H9 (cell line): ENCODE measurements around the gene BRF1. TPM values are rescaled to one million over a fixed set of nuclear protein-coding genes. Genes with fewer than 3 reads are reported as not detected.

ENCODE experiments used
- DNase-seq: peaks from one replicate; pipeline ENCODE4 v3.0.0-alpha.2; 2017
- H2AFZ ChIP-seq: one replicate; pipeline ENCODE4 v1.6.1; 2013; ENCODE audit warnings: mild to moderate bottlenecking, low read length, control low read depth, moderate library complexity
- H2AK5ac ChIP-seq: 2 replicates; pipeline ENCODE4 v1.6.1; 2013; ENCODE audit warnings: low read length, control low read depth, mixed read lengths; ENCODE audit not compliant: insufficient read length
- H2BK120ac ChIP-seq: one replicate; pipeline ENCODE4 v1.6.1; 2013; ENCODE audit warnings: low read depth, mild to moderate bottlenecking, low read length, control low read depth, inconsistent platforms; ENCODE audit not compliant: poor library complexity, severe bottlenecking
- H2BK12ac ChIP-seq: 2 replicates; pipeline ENCODE4 v1.6.1; 2013; ENCODE audit warnings: low read length, control low read depth, mixed read lengths, low read depth; ENCODE audit not compliant: insufficient read length
- H2BK15ac ChIP-seq: 2 replicates; pipeline ENCODE4 v1.6.1; 2013; ENCODE audit warnings: low read depth, low read length, control low read depth
- H2BK20ac ChIP-seq: one replicate; pipeline ENCODE4 v1.6.1; 2013; ENCODE audit warnings: low read depth, mild to moderate bottlenecking, low read length, control low read depth, inconsistent platforms; ENCODE audit not compliant: poor library complexity, severe bottlenecking
- H2BK5ac ChIP-seq: 2 replicates; pipeline ENCODE4 v1.6.1; 2013; ENCODE audit warnings: low read length, control low read depth, mixed read lengths; ENCODE audit not compliant: insufficient read length
- H3K14ac ChIP-seq: 2 replicates; pipeline ENCODE4 v1.6.1; 2013; ENCODE audit warnings: low read length, control low read depth; ENCODE audit not compliant: insufficient read depth
- H3K18ac ChIP-seq: 2 replicates; pipeline ENCODE4 v1.6.1; 2013; ENCODE audit warnings: low read depth, mild to moderate bottlenecking, mixed read lengths, low read length, control low read depth; ENCODE audit not compliant: insufficient read length
- H3K23ac ChIP-seq: 2 replicates; pipeline ENCODE4 v1.6.1; 2013; ENCODE audit warnings: low read length, control low read depth, mixed read lengths, low read depth; ENCODE audit not compliant: insufficient read length
- H3K23me2 ChIP-seq: 2 replicates; pipeline ENCODE4 v1.6.1; 2013; ENCODE audit warnings: low read depth, mild to moderate bottlenecking, mixed read lengths, low read length, control low read depth; ENCODE audit not compliant: insufficient read length, poor library complexity, severe bottlenecking
- H3K27ac ChIP-seq: 2 replicates; pipeline ENCODE4 v1.5.1; 2013; ENCODE audit warnings: low read length, control low read depth, mixed read lengths, low read depth; ENCODE audit not compliant: insufficient read length
- H3K27me3 ChIP-seq: 2 replicates; pipeline ENCODE4 v1.6.1; 2013; ENCODE audit warnings: low read length, control low read depth, inconsistent platforms; ENCODE audit not compliant: insufficient read depth
- H3K4ac ChIP-seq: 2 replicates; pipeline ENCODE4 v1.6.1; 2013; ENCODE audit warnings: low read depth, mild to moderate bottlenecking, control low read depth, inconsistent platforms, low read length, moderate library complexity
- H3K4me1 ChIP-seq: 2 replicates; pipeline ENCODE4 v1.6.1; 2013; ENCODE audit warnings: low read length, control low read depth, inconsistent platforms; ENCODE audit not compliant: insufficient read depth
- H3K4me2 ChIP-seq: 2 replicates; pipeline ENCODE4 v1.6.1; 2013; ENCODE audit warnings: low read length, control low read depth, mixed read lengths; ENCODE audit not compliant: insufficient read length, insufficient read depth
- H3K56ac ChIP-seq: 2 replicates; pipeline ENCODE4 v1.6.1; 2013; ENCODE audit warnings: low read depth, mild to moderate bottlenecking, mixed read lengths, low read length, control low read depth; ENCODE audit not compliant: insufficient read length
- H3K79me1 ChIP-seq: 2 replicates; pipeline ENCODE4 v1.6.1; 2013; ENCODE audit warnings: low read depth, mild to moderate bottlenecking, moderate library complexity, low read length, control low read depth, inconsistent platforms; ENCODE audit not compliant: insufficient read depth, poor library complexity, severe bottlenecking
- H3K79me2 ChIP-seq: 2 replicates; pipeline ENCODE4 v1.6.1; 2013; ENCODE audit warnings: low read length, control low read depth, inconsistent platforms; ENCODE audit not compliant: insufficient read depth
- H3K9ac ChIP-seq: 2 replicates; pipeline ENCODE4 v1.6.1; 2013; ENCODE audit warnings: low read length, control low read depth, mixed read lengths; ENCODE audit not compliant: insufficient read length; ENCODE audit errors: extremely low read depth
- H3K9me3 ChIP-seq: one replicate; pipeline ENCODE4 v1.6.1; 2013; ENCODE audit warnings: low read depth, low read length, inconsistent platforms; ENCODE audit not compliant: control insufficient read depth
- H3T11ph ChIP-seq: one replicate; pipeline ENCODE4 v1.6.1; 2013; ENCODE audit warnings: mild to moderate bottlenecking, low read length, control low read depth, inconsistent platforms
- H4K20me1 ChIP-seq: one replicate; pipeline ENCODE4 v1.6.1; 2013; ENCODE audit not compliant: control insufficient read depth, insufficient read length, insufficient read depth
- H4K5ac ChIP-seq: 2 replicates; pipeline ENCODE4 v1.6.1; 2013; ENCODE audit warnings: low read depth, mild to moderate bottlenecking, mixed read lengths, low read length, control low read depth; ENCODE audit not compliant: insufficient read length
- H4K8ac ChIP-seq: replicated peaks from 2 replicates; pipeline ENCODE4 v1.6.1; 2013; ENCODE audit warnings: low read length, control low read depth, mixed read lengths, low read depth; ENCODE audit not compliant: insufficient read length
- H4K91ac ChIP-seq: 2 replicates; pipeline ENCODE4 v1.6.1; 2013; ENCODE audit warnings: low read depth, mild to moderate bottlenecking, moderate library complexity, mixed read lengths, low read length, control low read depth; ENCODE audit not compliant: insufficient read length
- H3K27ac Mint-ChIP-seq, 3 experiments: 2 replicates in 2 of 3; 3 replicates in 1 of 3; pipeline ENCODE4 v1.8.0; 2020 to 2021; ENCODE audit warnings: mixed read lengths in 3 of 3, mild to moderate bottlenecking in 1 of 3, moderate library complexity in 1 of 3
- H3K27me3 Mint-ChIP-seq: 2 replicates; pipeline ENCODE4 v1.8.0; 2021; ENCODE audit warnings: low read depth, mild to moderate bottlenecking, moderate library complexity, mixed read lengths
- H3K36me3 Mint-ChIP-seq, 3 experiments: 2 replicates in 2 of 3; 3 replicates in 1 of 3; pipeline ENCODE4 v1.8.0; 2020 to 2021; ENCODE audit warnings: low read depth in 3 of 3, mixed read lengths in 3 of 3; ENCODE audit not compliant: insufficient read depth in 1 of 3
- H3K4me1 Mint-ChIP-seq, 2 experiments: 2 replicates each; pipeline ENCODE4 v1.8.0; 2020; ENCODE audit warnings: mixed read lengths in 2 of 2
- H3K4me3 Mint-ChIP-seq, 2 experiments: 2 replicates in 1 of 2; 3 replicates in 1 of 2; pipeline ENCODE4 v1.8.0; 2020 to 2021; ENCODE audit warnings: mild to moderate bottlenecking in 2 of 2, mixed read lengths in 2 of 2, moderate library complexity in 1 of 2
- H3K9me3 Mint-ChIP-seq, 2 experiments: 2 replicates in 1 of 2; 3 replicates in 1 of 2; pipeline ENCODE4 v1.8.0; 2020; ENCODE audit warnings: mild to moderate bottlenecking in 2 of 2, mixed read lengths in 2 of 2, moderate library complexity in 1 of 2
- CTCF ChIP-seq: fragments of 200-600 bp; sonication (generic); conservative IDR thresholded peaks from 3 replicates; pipeline ENCODE4 v1.8.0; 2021; ENCODE audit warnings: antibody characterized with exemption, mild to moderate bottlenecking
- WGBS: extraction: QIAGEN DNeasy Blood & Tissue Kit; methylation state at CpG from one replicate; pipeline ENCODE4 v1.1.7; 2013; ENCODE audit warnings: missing lambda C conversion rate, low lambda C conversion rate, mixed read lengths; ENCODE audit not compliant: insufficient read length; ENCODE audit errors: extremely low coverage; 5-methylcytosine and 5-hydroxymethylcytosine counted together
- total RNA-seq: library from RNA; stranded (reverse); gene quantifications from 2 replicates; pipeline ENCODE4 v1.2.1, GENCODE V29; 2021

Gene BRF1
- total RNA-seq, 1 experiment from 2014 or later: 28.3 TPM

- no peaks in the 10 kb centered on the region for H3K79me2 ChIP-seq
Measured at GRCh38 chr14:105218611-105219010, 82.2 kb downstream of the BRF1 start.

More at GRCh38 chr14:105218611-105219010, 82.2 kb downstream of the BRF1 start:
- Histone ChIP-seq H4K91ac (no peak overlapping the region), H3K23ac (no peak overlapping the region), H3K18ac (no peak overlapping the region), H3K79me1 (no peaks in the 10 kb centered on the region), H2AFZ (no peak overlapping the region), H3K4ac (no peak overlapping the region), H3K9ac (no peak overlapping the region), H2AK5ac (no peak overlapping the region), H3K23me2 (no peaks in the 10 kb centered on the region), H4K5ac (no peak overlapping the region), H2BK15ac (no peak overlapping the region), H2BK20ac (no peak overlapping the region), H3K27me3 (no peaks in the 10 kb centered on the region), H3K27ac (no peak overlapping the region), H3T11ph (no peak overlapping the region), H2BK12ac (no peak overlapping the region), H3K14ac (no peak overlapping the region), H2BK120ac (no peak overlapping the region), H4K8ac (no peak overlapping the region), H4K20me1 (no peaks in the 10 kb centered on the region), H3K9me3 (no peaks in the 10 kb centered on the region), H3K56ac (no peak overlapping the region), H2BK5ac (no peak overlapping the region), H3K4me1 (no peaks in the 10 kb centered on the region), H3K4me2 (no peak overlapping the region)
- Mint-ChIP-seq H3K27ac (peak overlapping the region in 2 of 3 experiments; percentile 44 to 84; a peak in 2 of 7 replicates), H3K36me3 (peaks cover 2 to 30% (median 26%) of the 10 kb centered on the region in 3 experiments; a peak in 6 of 7 replicates), H3K9me3 (no peaks in the 10 kb centered on the region; a peak in 1 of 5 replicates), H3K4me1 (no peaks in the 10 kb centered on the region), H3K27me3 (no peaks in the 10 kb centered on the region), H3K4me3 (no peak overlapping the region)
- TF ChIP-seq CTCF: no peak
- DNase-seq: no peak
- no CpG with 5 or more reads among the region's 19 CpGs for WGBS
